Measurements from ENCODE around the gene CD33.

CD33 gene

DNA sequence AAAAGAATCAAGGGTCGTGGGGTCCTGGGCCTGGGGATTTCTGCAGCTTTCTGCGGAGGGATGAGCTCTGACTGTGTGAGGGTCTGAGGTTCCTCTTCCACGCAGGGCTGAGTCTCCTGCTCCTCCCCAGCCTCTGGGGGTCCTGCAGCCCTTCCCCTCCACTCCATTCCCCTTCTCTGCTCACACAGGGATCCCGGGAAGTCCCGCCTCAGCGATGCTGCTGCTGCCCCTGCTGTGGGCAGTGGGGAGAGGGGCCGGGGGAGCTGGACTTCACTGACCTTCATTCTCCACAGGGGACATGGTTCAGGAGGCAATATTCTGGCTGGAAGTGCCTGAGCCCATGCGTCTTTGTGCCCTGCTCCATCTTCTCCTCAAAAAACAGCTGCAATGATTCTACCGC, 26.2 kb upstream of the CD33 start:
- H3K27ac ChIP-seq (ENCODE audit: poor library complexity, severe bottlenecking): no peak overlapping the region
- H3K27me3 ChIP-seq (ENCODE audit: insufficient read depth, poor library complexity, severe bottlenecking): peaks cover 4% of the 10 kb centered on the region
- no peak overlapping the region for H3K4me3 ChIP-seq (ENCODE audit: severe bottlenecking)
- DNase-seq (ENCODE audit: low spot score): no peak
- ATAC-seq (ENCODE audit: low read depth): no peak
- H3K4me1 ChIP-seq (ENCODE audit: insufficient read depth, poor library complexity, severe bottlenecking): no peaks in the 10 kb centered on the region
- TF ChIP-seq CTCF (IDR thresholded peaks at IDR 0.05; ENCODE audit: poor library complexity, severe bottlenecking): no peak
- H3K9me3 ChIP-seq (ENCODE audit: severe bottlenecking): no peaks in the 10 kb centered on the region
- no peaks in the 10 kb centered on the region for H3K36me3 ChIP-seq (ENCODE audit: low read depth)

DNA sequence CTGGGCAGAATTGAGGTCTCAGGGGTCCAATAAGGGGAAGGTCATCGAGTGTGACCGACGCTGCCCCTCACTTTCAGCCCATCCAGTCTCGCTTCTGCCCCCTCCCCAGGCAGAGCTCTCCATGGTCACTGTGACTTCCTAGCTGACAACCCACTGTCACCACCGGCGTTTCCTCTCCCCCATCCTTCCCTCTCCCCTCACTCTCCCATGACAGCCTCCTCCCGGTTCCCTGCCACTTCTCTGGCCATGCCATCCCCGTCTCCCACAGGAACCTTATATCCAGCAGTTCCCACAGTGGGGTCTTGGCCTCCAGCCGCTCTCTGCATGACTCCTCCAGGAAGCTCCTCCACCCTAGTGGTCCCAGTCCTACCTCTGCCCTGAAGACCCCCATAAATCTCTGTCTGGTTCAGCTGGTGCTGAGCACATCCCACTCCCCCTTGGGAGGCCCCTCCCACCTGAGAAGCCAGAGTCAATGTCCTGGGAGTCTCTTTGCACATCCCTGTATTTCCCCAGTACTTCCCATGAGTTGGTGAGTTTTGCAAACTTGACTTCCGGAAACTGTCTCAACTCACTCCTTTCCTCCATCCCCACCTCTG, 24.7 kb upstream of the CD33 start:
- no peak overlapping the region for H3K4me3 ChIP-seq (ENCODE audit: severe bottlenecking)
- H3K4me1 ChIP-seq (ENCODE audit: insufficient read depth, poor library complexity, severe bottlenecking): no peaks in the 10 kb centered on the region
- H3K36me3 ChIP-seq (ENCODE audit: low read depth): no peaks in the 10 kb centered on the region
- no peak overlapping the region for H3K27ac ChIP-seq (ENCODE audit: poor library complexity, severe bottlenecking)
- H3K9me3 ChIP-seq (ENCODE audit: severe bottlenecking): no peaks in the 10 kb centered on the region
- TF ChIP-seq CTCF (IDR thresholded peaks at IDR 0.05; ENCODE audit: poor library complexity, severe bottlenecking): no peak
- H3K27me3 ChIP-seq (ENCODE audit: insufficient read depth, poor library complexity, severe bottlenecking): peaks cover 4% of the 10 kb centered on the region
- DNase-seq (ENCODE audit: low spot score) (no peak), ATAC-seq (ENCODE audit: low read depth) (no peak)

DNA sequence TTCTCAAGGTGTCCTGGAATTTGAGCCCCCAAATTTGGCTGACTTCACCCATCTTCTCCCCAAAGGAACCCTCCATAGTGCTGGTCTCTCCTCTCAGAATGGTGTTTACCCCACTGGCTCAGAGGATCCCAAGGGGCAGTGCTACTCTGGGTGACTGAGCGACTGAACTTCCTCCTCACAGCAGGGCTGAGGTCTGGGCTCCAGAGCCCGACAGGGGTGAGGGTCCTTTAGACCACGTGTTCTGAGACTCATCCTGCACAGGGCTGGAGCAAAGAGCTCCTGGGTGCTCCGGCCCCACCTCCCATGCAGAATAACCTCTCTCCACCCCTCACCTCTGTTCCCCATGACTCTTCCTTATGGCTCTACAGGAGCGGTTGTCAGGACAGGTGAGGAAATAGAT, 23.2 kb upstream of the CD33 start:
- no peak overlapping the region for H3K27ac ChIP-seq (ENCODE audit: poor library complexity, severe bottlenecking)
- DNase-seq (ENCODE audit: low spot score) (no peak), ATAC-seq (ENCODE audit: low read depth) (no peak)
- peaks cover 4% of the 10 kb centered on the region for H3K27me3 ChIP-seq (ENCODE audit: insufficient read depth, poor library complexity, severe bottlenecking)
- H3K9me3 ChIP-seq (ENCODE audit: severe bottlenecking): no peaks in the 10 kb centered on the region
- no peak overlapping the region for H3K4me3 ChIP-seq (ENCODE audit: severe bottlenecking)
- H3K4me1 ChIP-seq (ENCODE audit: insufficient read depth, poor library complexity, severe bottlenecking): no peaks in the 10 kb centered on the region
- TF ChIP-seq CTCF (IDR thresholded peaks at IDR 0.05; ENCODE audit: poor library complexity, severe bottlenecking): no peak
- no peaks in the 10 kb centered on the region for H3K36me3 ChIP-seq (ENCODE audit: low read depth)

DNA sequence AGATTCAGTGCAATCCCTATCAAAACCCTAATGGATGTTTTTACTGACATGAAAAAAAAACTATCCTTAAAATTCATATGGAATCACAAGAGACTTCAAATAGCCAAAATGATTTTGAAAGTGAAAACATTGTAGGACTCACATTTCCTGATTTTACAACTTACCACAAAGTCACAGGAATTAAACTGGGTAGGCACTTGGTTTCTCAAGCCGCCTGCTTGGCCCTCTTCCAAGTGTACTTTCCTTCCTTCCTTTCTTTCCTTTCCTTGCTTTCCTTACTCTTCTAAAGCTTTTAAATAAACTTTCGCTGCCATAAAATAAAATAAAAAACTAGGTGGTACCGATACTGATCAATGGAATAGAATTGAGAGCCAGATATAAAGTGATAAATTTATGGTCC, 21.0 kb upstream of the CD33 start:
- no peak overlapping the region for H3K4me3 ChIP-seq (ENCODE audit: severe bottlenecking)
- H3K9me3 ChIP-seq (ENCODE audit: severe bottlenecking): no peaks in the 10 kb centered on the region
- H3K36me3 ChIP-seq (ENCODE audit: low read depth): no peaks in the 10 kb centered on the region
- no peak for TF ChIP-seq CTCF (IDR thresholded peaks at IDR 0.05; ENCODE audit: poor library complexity, severe bottlenecking)
- no peak overlapping the region for H3K27ac ChIP-seq (ENCODE audit: poor library complexity, severe bottlenecking)
- H3K27me3 ChIP-seq (ENCODE audit: insufficient read depth, poor library complexity, severe bottlenecking): peaks cover 4% of the 10 kb centered on the region
- no peaks in the 10 kb centered on the region for H3K4me1 ChIP-seq (ENCODE audit: insufficient read depth, poor library complexity, severe bottlenecking)
- ATAC-seq (ENCODE audit: low read depth) (no peak), DNase-seq (ENCODE audit: low spot score) (no peak)

DNA sequence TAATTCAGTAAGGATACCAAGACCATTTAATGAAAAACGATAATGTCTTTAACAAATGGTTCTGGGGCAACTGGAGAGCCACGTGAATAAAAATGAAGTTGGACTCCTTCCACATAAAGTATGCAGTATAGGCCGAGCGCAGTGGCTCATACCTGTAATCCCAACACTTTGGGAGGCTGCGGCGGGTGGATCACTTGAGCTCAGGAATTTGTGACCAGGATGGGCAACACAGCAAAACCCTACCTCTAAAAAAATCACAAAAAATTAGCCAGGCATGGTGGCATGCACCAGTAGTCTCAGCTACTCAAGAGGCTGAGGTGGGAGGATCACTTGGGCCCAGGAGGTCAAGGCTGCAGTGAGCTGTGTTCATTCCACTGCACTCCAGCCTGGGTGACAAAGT, 20.6 kb upstream of the CD33 start:
- ATAC-seq (ENCODE audit: low read depth) (no peak), DNase-seq (ENCODE audit: low spot score) (no peak)
- Histone ChIP-seq H3K27me3 (ENCODE audit: insufficient read depth, poor library complexity, severe bottlenecking) (peaks cover 4% of the 10 kb centered on the region), H3K4me3 (ENCODE audit: severe bottlenecking) (no peak overlapping the region), H3K36me3 (ENCODE audit: low read depth) (no peaks in the 10 kb centered on the region), H3K27ac (ENCODE audit: poor library complexity, severe bottlenecking) (no peak overlapping the region), H3K9me3 (ENCODE audit: severe bottlenecking) (no peaks in the 10 kb centered on the region), H3K4me1 (ENCODE audit: insufficient read depth, poor library complexity, severe bottlenecking) (no peaks in the 10 kb centered on the region)
- TF ChIP-seq CTCF (IDR thresholded peaks at IDR 0.05; ENCODE audit: poor library complexity, severe bottlenecking): no peak

Data from RWPE2 (cell line).